ENCODE results near the gene AMBP. TPM values are rescaled to one million over a fixed set of nuclear protein-coding genes. Genes with fewer than 3 reads are reported as not detected.

Gene AMBP
- total and polyA plus RNA-seq, 4 donors, result 0.47 to 3.7 (median 1.6) TPM

DNA sequence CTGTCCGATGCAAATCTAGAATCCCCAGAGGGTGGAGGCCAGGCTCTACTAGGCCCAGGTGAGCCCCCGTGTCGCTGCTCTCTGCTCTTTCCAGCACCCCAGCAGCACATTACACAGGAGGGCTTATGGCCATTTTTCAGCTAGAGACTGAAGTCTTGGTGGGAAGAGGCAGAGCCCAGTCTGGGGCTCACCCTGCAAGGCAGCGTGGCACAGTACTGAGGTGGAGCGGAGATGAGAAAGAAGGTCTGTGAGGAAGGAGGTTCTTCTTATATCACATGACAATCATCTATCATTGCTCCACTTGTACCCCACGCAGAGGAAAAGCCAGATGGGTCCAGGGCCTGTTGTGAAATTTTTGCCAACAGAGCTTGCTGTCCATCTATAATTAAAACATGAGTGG, 31.0 kb upstream of the AMBP start:
- DNase-seq (no peak), ATAC-seq (ENCODE audit: insufficient read depth, low FRiP score) (no peak)
- Histone ChIP-seq H3K4me3 (no peak overlapping the region), H3K9me3 (ENCODE audit: control insufficient read depth in 4 of 4, insufficient read depth in 3 of 4, low read length in 3 of 4) (no peaks in the 10 kb centered on the region), H3K27ac (ENCODE audit: low read depth in 1 of 2, low read length in 1 of 2) (no peak overlapping the region), H3K9ac (ENCODE audit: insufficient read depth in 1 of 2, low read length in 2 of 2) (no peak overlapping the region), H3K36me3 (ENCODE audit: control insufficient read depth in 4 of 4, insufficient read depth in 4 of 4, low read length in 4 of 4) (no peaks in the 10 kb centered on the region), H3K27me3 (ENCODE audit: control insufficient read depth in 3 of 3, insufficient read depth in 3 of 3, low read length in 2 of 3) (peaks cover 0 to 2% (median 0%) of the 10 kb centered on the region in 3 donors), H3K4me1 (ENCODE audit: control insufficient read depth in 5 of 5, insufficient read depth in 5 of 5, low read length in 5 of 5) (peaks cover 0 to 13% (median 5%) of the 10 kb centered on the region in 5 donors)
- TF ChIP-seq, protein P1, sequence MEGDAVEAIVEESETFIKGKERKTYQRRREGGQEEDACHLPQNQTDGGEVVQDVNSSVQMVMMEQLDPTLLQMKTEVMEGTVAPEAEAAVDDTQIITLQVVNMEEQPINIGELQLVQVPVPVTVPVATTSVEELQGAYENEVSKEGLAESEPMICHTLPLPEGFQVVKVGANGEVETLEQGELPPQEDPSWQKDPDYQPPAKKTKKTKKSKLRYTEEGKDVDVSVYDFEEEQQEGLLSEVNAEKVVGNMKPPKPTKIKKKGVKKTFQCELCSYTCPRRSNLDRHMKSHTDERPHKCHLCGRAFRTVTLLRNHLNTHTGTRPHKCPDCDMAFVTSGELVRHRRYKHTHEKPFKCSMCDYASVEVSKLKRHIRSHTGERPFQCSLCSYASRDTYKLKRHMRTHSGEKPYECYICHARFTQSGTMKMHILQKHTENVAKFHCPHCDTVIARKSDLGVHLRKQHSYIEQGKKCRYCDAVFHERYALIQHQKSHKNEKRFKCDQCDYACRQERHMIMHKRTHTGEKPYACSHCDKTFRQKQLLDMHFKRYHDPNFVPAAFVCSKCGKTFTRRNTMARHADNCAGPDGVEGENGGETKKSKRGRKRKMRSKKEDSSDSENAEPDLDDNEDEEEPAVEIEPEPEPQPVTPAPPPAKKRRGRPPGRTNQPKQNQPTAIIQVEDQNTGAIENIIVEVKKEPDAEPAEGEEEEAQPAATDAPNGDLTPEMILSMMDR (IDR thresholded peaks at IDR 0.05; ENCODE audit: control extremely low read depth, extremely low read depth), result no peak
- WGBS, 2 donors, result 85 to 90% methylated on average over 6 of the region's 6 CpGs

DNA sequence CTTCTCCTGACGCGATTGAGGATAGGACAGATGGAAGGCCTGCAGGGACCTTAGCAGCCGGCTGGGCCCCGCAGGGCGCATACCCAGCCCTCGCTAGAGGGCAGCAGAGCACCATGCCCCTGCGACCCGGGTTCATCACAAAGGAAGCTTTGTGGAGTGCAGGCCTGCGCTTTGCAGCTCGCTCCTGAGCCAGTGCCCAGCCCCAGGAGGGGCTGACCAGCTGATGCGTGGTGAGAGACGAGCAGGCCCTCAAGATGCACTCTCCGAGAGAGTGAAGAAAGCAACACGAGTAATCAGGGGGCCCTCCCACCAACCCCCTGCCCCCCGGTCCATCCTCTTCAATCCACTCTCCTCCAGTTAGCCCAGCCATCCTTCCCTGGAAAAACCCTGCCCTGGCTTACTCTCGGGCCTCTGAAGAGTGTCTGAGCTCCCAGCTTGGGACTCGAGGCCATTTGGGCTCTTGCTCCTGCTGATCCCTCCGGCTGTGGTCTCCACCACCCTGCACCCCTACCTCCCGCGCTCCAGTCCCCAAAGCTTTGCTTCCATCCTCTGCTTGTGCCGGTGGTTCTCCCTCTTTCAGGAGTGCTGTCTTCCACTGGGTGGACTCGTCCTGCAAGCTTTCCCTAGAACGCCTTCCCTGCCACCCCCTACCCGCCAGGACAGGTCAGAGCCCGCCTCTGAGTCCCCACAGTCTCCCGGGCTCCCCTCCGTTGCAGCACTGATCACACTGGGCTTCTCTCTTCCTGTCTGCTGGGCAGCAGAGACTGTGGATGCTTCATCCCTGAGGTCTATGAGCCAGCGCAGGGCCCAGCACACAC, 30.1 kb upstream of the AMBP start:
- TF ChIP-seq, protein P1 (IDR thresholded peaks at IDR 0.05; ENCODE audit: control extremely low read depth, extremely low read depth), result peak; percentile 58
- peak; percentile 97 for ATAC-seq (ENCODE audit: insufficient read depth, low FRiP score)

DNA sequence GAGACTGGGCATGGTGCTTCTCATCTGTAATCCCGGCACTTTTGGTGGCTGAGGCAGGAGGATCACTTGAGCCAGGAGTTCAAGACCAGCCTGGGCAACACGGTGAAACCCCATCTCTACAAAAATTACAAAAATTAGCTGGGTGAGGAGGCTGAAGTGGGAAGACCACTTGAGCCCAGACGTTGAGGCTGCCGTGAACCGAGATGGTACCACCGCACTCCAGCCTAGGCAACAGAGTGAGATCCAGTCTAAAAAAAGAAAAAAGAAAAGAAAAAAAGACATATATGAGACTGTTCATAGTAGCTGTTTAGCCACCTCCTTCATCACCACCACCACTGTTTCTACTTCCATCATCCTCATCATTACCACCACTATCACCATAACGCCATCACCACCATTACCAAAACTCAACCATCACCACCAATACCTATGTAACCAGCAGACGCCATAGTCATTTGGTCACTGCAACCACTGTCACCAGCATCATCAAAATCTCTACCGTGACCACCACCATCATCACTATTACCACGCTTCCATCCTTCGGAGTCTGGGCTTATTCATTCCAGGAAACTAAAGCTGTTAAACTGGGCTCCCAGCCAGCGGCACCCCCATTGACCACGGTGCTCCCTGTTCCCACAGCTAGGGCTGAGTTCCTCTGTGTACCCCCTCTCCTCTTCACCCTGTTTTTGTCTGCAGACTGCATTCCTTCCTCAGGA, 29.3 kb upstream of the AMBP start:
- no peaks in the 10 kb centered on the region for H3K9me3 ChIP-seq (ENCODE audit: control insufficient read depth in 4 of 4, insufficient read depth in 3 of 4, low read length in 3 of 4)
- peaks cover 0 to 2% (median 0%) of the 10 kb centered on the region in 3 donors for H3K27me3 ChIP-seq (ENCODE audit: control insufficient read depth in 3 of 3, insufficient read depth in 3 of 3, low read length in 2 of 3)
- H3K4me3 ChIP-seq, result no peak overlapping the region
- TF ChIP-seq, protein P1 (IDR thresholded peaks at IDR 0.05; ENCODE audit: control extremely low read depth, extremely low read depth), result no peak
- H3K27ac ChIP-seq (ENCODE audit: low read depth in 1 of 2, low read length in 1 of 2), result no peak overlapping the region
- ATAC-seq (ENCODE audit: insufficient read depth, low FRiP score) (no peak), DNase-seq (no peak)
- WGBS, 2 donors, result 65 to 72% methylated on average over 13 of the region's 13 CpGs
- H3K4me1 ChIP-seq (ENCODE audit: control insufficient read depth in 5 of 5, insufficient read depth in 5 of 5, low read length in 5 of 5), result peaks cover 0 to 8% (median 2%) of the 10 kb centered on the region in 5 donors
- H3K36me3 ChIP-seq (ENCODE audit: control insufficient read depth in 4 of 4, insufficient read depth in 4 of 4, low read length in 4 of 4), result no peaks in the 10 kb centered on the region
- no peak overlapping the region for H3K9ac ChIP-seq (ENCODE audit: insufficient read depth in 1 of 2, low read length in 2 of 2)

More for the DNA sequence above, 30.1 kb upstream of the AMBP start:
- 44 to 47% methylated on average over 28 of the region's 28 CpGs for WGBS, 2 donors
- Histone ChIP-seq H3K9me3 (ENCODE audit: control insufficient read depth in 4 of 4, insufficient read depth in 3 of 4, low read length in 3 of 4) (no peaks in the 10 kb centered on the region), H3K9ac (ENCODE audit: insufficient read depth in 1 of 2, low read length in 2 of 2) (no peak overlapping the region), H3K36me3 (ENCODE audit: control insufficient read depth in 4 of 4, insufficient read depth in 4 of 4, low read length in 4 of 4) (no peaks in the 10 kb centered on the region), H3K4me3 (no peak overlapping the region), H3K27ac (ENCODE audit: low read depth in 1 of 2, low read length in 1 of 2) (no peak overlapping the region), H3K27me3 (ENCODE audit: control insufficient read depth in 3 of 3, insufficient read depth in 3 of 3, low read length in 2 of 3) (peaks cover 0 to 2% (median 0%) of the 10 kb centered on the region in 3 donors), H3K4me1 (ENCODE audit: control insufficient read depth in 5 of 5, insufficient read depth in 5 of 5, low read length in 5 of 5) (peaks cover 0 to 9% (median 2%) of the 10 kb centered on the region in 5 donors)
- peak; percentile 90 to 92 (median 90) for DNase-seq
